OCI-LY1 (cell line): ENCODE measurements around the gene ATG9A.

Source experiments
- EZH2 ChIP-seq: fragments of 200-600 bp; sonication (generic), shearing (Covaris generic); IDR thresholded peaks from 2 replicates; pipeline ENCODE4 v1.8.0; 2017; ENCODE audit warnings: borderline replicate concordance, mixed run types, mild to moderate bottlenecking, antibody characterized with exemption, low read length, moderate library complexity, mixed read lengths
- TF ChIP-seq, protein P1 (sequence below): fragments of 200-600 bp; sonication (generic), shearing (Covaris generic); IDR thresholded peaks from 2 replicates; pipeline ENCODE4 v1.5.1; 2017; ENCODE audit warnings: mild to moderate bottlenecking, antibody characterized with exemption, low read length, moderate library complexity, mixed read lengths

DNA sequence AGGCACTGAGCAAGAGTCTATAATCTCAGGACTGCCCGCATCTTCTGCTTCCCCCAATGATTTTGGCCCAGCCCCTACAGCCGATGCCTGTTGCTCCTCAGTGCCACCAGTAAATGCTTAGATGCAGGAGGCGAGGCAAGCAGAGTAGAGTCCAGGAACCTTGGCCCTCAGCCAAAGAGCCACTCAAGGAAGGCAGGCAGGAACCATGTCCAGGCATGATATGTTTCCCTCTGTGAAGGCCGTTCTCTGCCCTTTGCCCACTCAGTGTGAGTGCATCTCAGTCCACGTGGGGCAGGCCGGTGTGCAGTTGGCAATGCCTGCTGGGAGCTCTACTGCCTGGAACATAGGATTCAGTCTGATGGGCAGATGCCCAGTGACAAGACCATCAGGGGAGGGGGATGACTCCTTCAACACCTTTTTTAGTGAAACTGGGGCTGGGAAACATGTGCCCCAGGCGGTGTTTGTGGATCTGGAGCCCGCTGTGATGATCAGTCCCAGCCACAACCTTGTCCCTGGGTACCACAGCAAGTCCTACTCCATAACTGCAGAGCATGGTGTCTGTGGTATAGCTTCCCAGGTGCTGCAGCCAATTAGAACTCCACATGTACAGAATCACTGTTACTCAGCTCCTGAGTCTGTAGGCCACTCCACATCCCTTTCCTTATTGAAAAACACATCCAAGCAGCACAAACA, 40.1 kb upstream of the ATG9A start:
- TF ChIP-seq EZH2 = no peak
- TF ChIP-seq, protein P1, sequence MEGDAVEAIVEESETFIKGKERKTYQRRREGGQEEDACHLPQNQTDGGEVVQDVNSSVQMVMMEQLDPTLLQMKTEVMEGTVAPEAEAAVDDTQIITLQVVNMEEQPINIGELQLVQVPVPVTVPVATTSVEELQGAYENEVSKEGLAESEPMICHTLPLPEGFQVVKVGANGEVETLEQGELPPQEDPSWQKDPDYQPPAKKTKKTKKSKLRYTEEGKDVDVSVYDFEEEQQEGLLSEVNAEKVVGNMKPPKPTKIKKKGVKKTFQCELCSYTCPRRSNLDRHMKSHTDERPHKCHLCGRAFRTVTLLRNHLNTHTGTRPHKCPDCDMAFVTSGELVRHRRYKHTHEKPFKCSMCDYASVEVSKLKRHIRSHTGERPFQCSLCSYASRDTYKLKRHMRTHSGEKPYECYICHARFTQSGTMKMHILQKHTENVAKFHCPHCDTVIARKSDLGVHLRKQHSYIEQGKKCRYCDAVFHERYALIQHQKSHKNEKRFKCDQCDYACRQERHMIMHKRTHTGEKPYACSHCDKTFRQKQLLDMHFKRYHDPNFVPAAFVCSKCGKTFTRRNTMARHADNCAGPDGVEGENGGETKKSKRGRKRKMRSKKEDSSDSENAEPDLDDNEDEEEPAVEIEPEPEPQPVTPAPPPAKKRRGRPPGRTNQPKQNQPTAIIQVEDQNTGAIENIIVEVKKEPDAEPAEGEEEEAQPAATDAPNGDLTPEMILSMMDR = no peak
